GM23248 (cell line): ENCODE measurements around the gene PREP. TPM values are rescaled to one million over a fixed set of nuclear protein-coding genes. Genes with fewer than 3 reads are reported as not detected.

Experiments
- DNase-seq: peaks from one replicate; pipeline ENCODE4 v3.0.0-alpha.2; 2015
- H2AFZ ChIP-seq: fragments of 200-600 bp; sonication (generic); 2 replicates; pipeline ENCODE4 v1.6.1; 2016; ENCODE audit warnings: antibody characterized with exemption
- H3F3A ChIP-seq: fragments of 200-600 bp; sonication (generic); 2 replicates; pipeline ENCODE4 v1.6.1; 2016; ENCODE audit warnings: mild to moderate bottlenecking, antibody characterized with exemption, mixed run types; ENCODE audit not compliant: insufficient read depth
- H3K27ac ChIP-seq: fragments of 200-600 bp; sonication (generic); 2 replicates; pipeline ENCODE4 v1.5.1; 2016; ENCODE audit warnings: mild to moderate bottlenecking
- H3K27me3 ChIP-seq: fragments of 200-600 bp; sonication (generic); replicated peaks from 2 replicates; pipeline ENCODE4 v1.6.1; 2016; ENCODE audit warnings: mild to moderate bottlenecking; ENCODE audit not compliant: insufficient read depth
- H3K36me3 ChIP-seq: fragments of 200-600 bp; sonication (generic); 2 replicates; pipeline ENCODE4 v1.6.1; 2016; ENCODE audit warnings: low read depth, mild to moderate bottlenecking
- H3K4me1 ChIP-seq: fragments of 200-600 bp; sonication (generic); 2 replicates; pipeline ENCODE4 v1.6.1; 2016; ENCODE audit warnings: mild to moderate bottlenecking; ENCODE audit not compliant: insufficient read depth
- H3K4me2 ChIP-seq: fragments of 200-600 bp; sonication (generic); one replicate; pipeline ENCODE4 v1.6.1; 2016; ENCODE audit warnings: mild to moderate bottlenecking; ENCODE audit not compliant: unreplicated experiment
- H3K4me3 ChIP-seq: fragments of 200-600 bp; sonication (generic); 2 replicates; pipeline ENCODE4 v1.5.1; 2016; ENCODE audit warnings: mild to moderate bottlenecking
- H3K79me2 ChIP-seq: fragments of 200-600 bp; sonication (generic); 2 replicates; pipeline ENCODE4 v1.6.1; 2016; ENCODE audit warnings: mild to moderate bottlenecking; ENCODE audit not compliant: insufficient read depth
- H3K9ac ChIP-seq: fragments of 200-600 bp; sonication (generic); 2 replicates; pipeline ENCODE4 v1.6.1; 2016; ENCODE audit warnings: mild to moderate bottlenecking
- H3K9me2 ChIP-seq: fragments of 200-600 bp; sonication (generic); 2 replicates; pipeline ENCODE4 v1.6.1; 2016; ENCODE audit warnings: mixed run types, mild to moderate bottlenecking, moderate library complexity; ENCODE audit not compliant: insufficient read depth
- H3K9me3 ChIP-seq: fragments of 200-600 bp; sonication (generic); one replicate; pipeline ENCODE4 v1.6.1; 2017; ENCODE audit warnings: low read depth
- H4K20me1 ChIP-seq: fragments of 200-600 bp; sonication (generic); 2 replicates; pipeline ENCODE4 v1.6.0; 2016; ENCODE audit not compliant: insufficient read depth
- EZH2 ChIP-seq: fragments of 200-600 bp; sonication (generic); IDR thresholded peaks from 2 replicates; pipeline ENCODE4 v1.6.1; 2018; ENCODE audit warnings: antibody characterized with exemption, mild to moderate bottlenecking; ENCODE audit not compliant: insufficient read depth, poor library complexity, severe bottlenecking
- EZH2phosphoT487 ChIP-seq: fragments of 200-600 bp; sonication (generic); IDR thresholded peaks from 2 replicates; pipeline ENCODE4 v1.6.1; 2018; ENCODE audit warnings: antibody characterized with exemption, moderate library complexity, mild to moderate bottlenecking, low read depth; ENCODE audit not compliant: insufficient read depth
- WGBS, 2 experiments: methylation state at CpG; one replicate each; pipeline ENCODE4 v1.1.6; 2015 to 2017; ENCODE audit warnings: low lambda C conversion rate in 2 of 2, low coverage in 1 of 2; ENCODE audit errors: missing lambda C conversion rate in 2 of 2; 5-methylcytosine and 5-hydroxymethylcytosine counted together
- in situ Hi-C: fragments of 300-500 bp; cut with MboI; formaldehyde crosslinking; loops from 2 replicates; pipeline ENCODE4 v1.15.0; 2020
- polyA plus RNA-seq: library from polyadenylated mRNA; unstranded; fragments of >200 nt; fragmentation: Nextera tagmentation; extraction: Ambion mirVana; gene quantifications from 2 replicates; pipeline ENCODE4 v1.2.1, GENCODE V29; 2016
- total RNA-seq: library from RNA; depleted of rRNA; stranded (reverse); fragments of >200 nt; shearing (Covaris generic); gene quantifications from 2 replicates; pipeline ENCODE4 v1.2.3, GENCODE V29; 2014

Gene PREP
- total and polyA plus RNA-seq, 2 experiments from 2014 or later, result 18.9 to 37.9 TPM

GRCh38 chr6:105256619-105257018, 146.3 kb downstream of the PREP start:
- Histone ChIP-seq H2AFZ (no peak overlapping the region), H3K4me2 (no peak overlapping the region), H3K79me2 (no peaks in the 10 kb centered on the region), H4K20me1 (no peaks in the 10 kb centered on the region), H3K9me3 (no peaks in the 10 kb centered on the region), H3K9me2 (no peaks in the 10 kb centered on the region), H3K9ac (no peak overlapping the region), H3K4me3 (no peak overlapping the region), H3K27ac (no peak overlapping the region), H3F3A (no peaks in the 10 kb centered on the region), H3K4me1 (no peaks in the 10 kb centered on the region), H3K27me3 (0 out of 2 replicates have a peak, but pooled peaks cover 5% of the 10 kb centered on the region), H3K36me3 (no peaks in the 10 kb centered on the region)
- DNase-seq, result no peak
- no peak for TF ChIP-seq EZH2
- no peak for TF ChIP-seq EZH2phosphoT487
- in situ Hi-C loops, result no loop called here

GRCh38 chr6:105253787-105254186, 149.1 kb downstream of the PREP start:
- Histone ChIP-seq H3K4me3 (no peak overlapping the region), H3K4me2 (no peak overlapping the region), H3K27me3 (no peaks in the 10 kb centered on the region), H3K9ac (no peak overlapping the region), H3K79me2 (no peaks in the 10 kb centered on the region), H4K20me1 (no peaks in the 10 kb centered on the region), H3K27ac (no peak overlapping the region), H3K36me3 (no peaks in the 10 kb centered on the region), H3K4me1 (no peaks in the 10 kb centered on the region), H3K9me3 (no peaks in the 10 kb centered on the region), H3F3A (no peaks in the 10 kb centered on the region), H2AFZ (no peak overlapping the region), H3K9me2 (no peaks in the 10 kb centered on the region)
- WGBS, 2 experiments, result 75 to 78% methylated on average over 6 of the region's 6 CpGs
- in situ Hi-C loops, result no loop called here
- no peak for TF ChIP-seq EZH2
- TF ChIP-seq EZH2phosphoT487, result no peak
- no peak for DNase-seq

- Histone ChIP-seq H3F3A (no peaks in the 10 kb centered on the region), H3K4me1 (no peaks in the 10 kb centered on the region), H3K27ac (no peak overlapping the region), H3K4me2 (no peak overlapping the region), H3K27me3 (0 out of 2 replicates have a peak, but pooled peaks cover 4% of the 10 kb centered on the region), H3K9ac (no peak overlapping the region), H4K20me1 (no peaks in the 10 kb centered on the region), H3K9me2 (no peaks in the 10 kb centered on the region), H3K9me3 (no peaks in the 10 kb centered on the region), H3K36me3 (no peaks in the 10 kb centered on the region), H2AFZ (no peak overlapping the region), H3K4me3 (no peak overlapping the region), H3K79me2 (no peaks in the 10 kb centered on the region)
- TF ChIP-seq EZH2 (no peak), EZH2phosphoT487 (no peak)
- in situ Hi-C loops, result no loop called here
- WGBS, 2 experiments, result 78 to 87% methylated on average over 2 of the region's 2 CpGs
- no peak for DNase-seq
Measured at GRCh38 chr6:105251689-105252088, 151.2 kb downstream of the PREP start.

- H3K79me2 ChIP-seq, result no peaks in the 10 kb centered on the region
- H3K27me3 ChIP-seq, result 0 out of 2 replicates have a peak, but pooled peaks cover 4% of the 10 kb centered on the region
- in situ Hi-C loops, result no loop called here
- WGBS, 2 experiments, result 34 to 38% methylated on average over 2 of the region's 2 CpGs
- H2AFZ ChIP-seq, result no peak overlapping the region
- H3F3A ChIP-seq, result no peaks in the 10 kb centered on the region
- no peak overlapping the region for H3K4me2 ChIP-seq
- H4K20me1 ChIP-seq, result no peaks in the 10 kb centered on the region
- no peak overlapping the region for H3K4me3 ChIP-seq
- peak; percentile 39 for DNase-seq
- H3K9me2 ChIP-seq, result no peaks in the 10 kb centered on the region
- H3K4me1 ChIP-seq, result no peaks in the 10 kb centered on the region
- no peaks in the 10 kb centered on the region for H3K9me3 ChIP-seq
- TF ChIP-seq EZH2phosphoT487 (no peak), EZH2 (no peak)
- H3K27ac ChIP-seq, result no peak overlapping the region
- no peaks in the 10 kb centered on the region for H3K36me3 ChIP-seq
- H3K9ac ChIP-seq, result no peak overlapping the region
Measured at GRCh38 chr6:105250533-105250932, 152.3 kb downstream of the PREP start.

- in situ Hi-C loops, result no loop called here
- Histone ChIP-seq H3K79me2 (no peaks in the 10 kb centered on the region), H3K4me1 (no peaks in the 10 kb centered on the region), H3K27me3 (0 out of 2 replicates have a peak, but pooled peaks cover 17% of the 10 kb centered on the region), H3K36me3 (no peaks in the 10 kb centered on the region), H3K27ac (no peak overlapping the region), H3F3A (no peaks in the 10 kb centered on the region), H4K20me1 (no peaks in the 10 kb centered on the region), H2AFZ (no peak overlapping the region), H3K4me2 (no peak overlapping the region), H3K4me3 (no peak overlapping the region), H3K9me3 (no peaks in the 10 kb centered on the region), H3K9me2 (no peaks in the 10 kb centered on the region), H3K9ac (no peak overlapping the region)
- TF ChIP-seq EZH2phosphoT487 (no peak), EZH2 (no peak)
- peak; percentile 10 for DNase-seq
- 16 to 18% methylated on average over 2 of the region's 2 CpGs for WGBS, 2 experiments
Measured at GRCh38 chr6:105243487-105243886, 159.4 kb downstream of the PREP start.
